SH-SY5Y (cell line): ENCODE data around the gene LIMK1.

ENCODE experiments used
- GATA2 ChIP-seq: IDR thresholded peaks from 2 replicates; pipeline ENCODE4 v1.6.1; 2011; ENCODE audit warnings: mild to moderate bottlenecking, low read depth, low read length
- GATA3 ChIP-seq: IDR thresholded peaks from 2 replicates; pipeline ENCODE4 v1.6.1; 2011; ENCODE audit warnings: low read depth, mild to moderate bottlenecking, low read length, moderate library complexity

Gene LIMK1

DNA sequence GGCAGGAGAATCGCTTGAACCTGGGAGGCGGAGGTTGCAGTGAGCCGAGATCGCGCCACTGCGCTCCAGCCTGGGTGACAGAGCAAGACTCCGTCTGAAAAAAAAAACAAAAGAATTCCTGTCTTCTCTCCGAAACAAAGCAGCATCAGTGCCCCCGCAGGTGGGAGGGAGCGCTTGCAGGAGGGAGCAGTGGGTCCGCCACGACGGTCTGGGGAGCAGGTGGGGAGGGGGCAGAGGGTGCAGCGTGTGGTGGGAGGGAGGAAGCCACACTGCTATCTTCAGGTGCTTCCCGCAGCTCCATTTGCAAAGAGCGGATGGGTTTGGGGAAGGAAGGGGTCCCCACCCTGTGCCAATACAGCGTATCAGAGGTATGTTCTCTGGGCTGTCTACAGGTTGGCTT lies 31.7 kb downstream of the LIMK1 start:
- no peak for TF ChIP-seq GATA2
- TF ChIP-seq GATA3 = no peak

DNA sequence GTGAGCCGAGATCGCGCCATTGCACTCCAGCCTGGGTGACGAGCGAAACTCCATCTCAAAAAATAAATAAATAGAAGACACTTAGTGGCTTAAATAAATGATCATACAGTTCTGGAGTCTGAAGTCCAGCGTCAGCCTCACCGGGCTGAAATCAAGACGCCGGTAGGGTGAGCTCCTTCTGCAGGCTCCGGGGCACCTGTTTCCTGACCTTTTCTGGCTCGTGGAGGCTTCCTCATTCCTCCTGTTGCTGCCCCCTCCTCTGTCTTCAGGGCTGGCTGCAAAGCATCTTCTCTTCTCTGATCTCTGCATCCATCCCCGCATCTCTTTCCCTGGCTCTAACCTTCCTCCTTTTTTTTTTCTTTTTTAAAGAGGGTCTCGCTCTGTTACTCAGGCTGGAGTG lies 32.8 kb downstream of the LIMK1 start:
- TF ChIP-seq GATA2 = no peak
- no peak for TF ChIP-seq GATA3

GRCh38 chr7:74119831-74120230 lies 36.2 kb downstream of the LIMK1 start:
- TF ChIP-seq GATA3 (no peak), GATA2 (no peak)

DNA sequence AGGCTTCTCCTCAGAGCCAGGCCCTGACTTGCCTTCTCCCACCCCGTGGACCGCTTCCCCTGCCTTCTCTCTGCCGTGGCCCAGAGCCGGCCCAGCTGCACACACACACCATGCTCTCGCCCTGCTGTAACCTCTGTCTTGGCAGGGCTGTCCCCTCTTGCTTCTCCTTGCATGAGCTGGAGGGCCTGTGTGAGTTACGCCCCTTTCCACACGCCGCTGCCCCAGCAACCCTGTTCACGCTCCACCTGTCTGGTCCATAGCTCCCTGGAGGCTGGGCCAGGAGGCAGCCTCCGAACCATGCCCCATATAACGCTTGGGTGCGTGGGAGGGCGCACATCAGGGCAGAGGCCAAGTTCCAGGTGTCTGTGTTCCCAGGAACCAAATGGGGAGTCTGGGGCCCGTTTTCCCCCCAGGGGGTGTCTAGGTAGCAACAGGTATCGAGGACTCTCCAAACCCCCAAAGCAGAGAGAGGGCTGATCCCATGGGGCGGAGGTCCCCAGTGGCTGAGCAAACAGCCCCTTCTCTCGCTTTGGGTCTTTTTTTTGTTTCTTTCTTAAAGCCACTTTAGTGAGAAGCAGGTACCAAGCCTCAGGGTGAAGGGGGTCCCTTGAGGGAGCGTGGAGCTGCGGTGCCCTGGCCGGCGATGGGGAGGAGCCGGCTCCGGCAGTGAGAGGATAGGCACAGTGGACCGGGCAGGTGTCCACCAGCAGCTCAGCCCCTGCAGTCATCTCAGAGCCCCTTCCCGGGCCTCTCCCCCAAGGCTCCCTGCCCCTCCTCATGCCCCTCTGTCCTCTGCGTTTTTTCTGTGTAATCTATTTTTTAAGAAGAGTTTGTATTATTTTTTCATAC lies 38.0 kb downstream of the LIMK1 start:
- TF ChIP-seq GATA2 = no peak
- no peak for TF ChIP-seq GATA3

DNA sequence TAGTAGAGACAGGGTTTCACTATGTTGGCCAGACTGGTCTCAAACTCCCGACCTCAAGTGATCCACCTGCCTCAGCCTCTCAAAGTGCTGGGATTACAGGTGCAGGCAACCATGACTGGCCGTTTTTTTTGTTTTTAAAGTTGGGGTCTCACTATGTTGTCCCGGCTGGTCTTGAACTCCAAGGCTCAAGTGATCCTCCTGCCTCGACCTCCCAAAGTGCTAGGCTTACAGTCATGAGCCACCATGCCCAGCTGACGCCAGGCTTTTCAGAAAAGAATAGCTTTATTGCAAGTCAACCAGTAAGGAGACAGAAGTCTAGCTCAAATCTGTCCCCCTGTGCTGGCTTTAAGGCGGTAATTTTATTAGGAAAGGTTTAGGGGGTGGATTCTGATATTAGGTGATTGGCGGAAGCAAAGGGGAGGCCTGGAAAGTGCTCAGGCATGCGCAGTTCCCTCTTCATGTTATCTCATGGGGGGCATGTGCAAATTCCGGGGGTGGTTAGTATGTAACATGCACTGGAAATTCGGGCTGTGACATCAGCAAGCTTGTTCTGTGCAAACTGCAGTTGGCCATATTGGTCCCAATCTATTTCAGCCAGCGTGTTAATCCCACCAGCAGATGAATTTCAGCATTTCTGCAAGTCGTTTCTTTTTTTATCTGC lies 42.7 kb downstream of the LIMK1 start:
- no peak for TF ChIP-seq GATA2
- TF ChIP-seq GATA3 = no peak

GRCh38 chr7:74129887-74130286 lies 46.3 kb downstream of the LIMK1 start:
- no peak for TF ChIP-seq GATA2
- no peak for TF ChIP-seq GATA3

DNA sequence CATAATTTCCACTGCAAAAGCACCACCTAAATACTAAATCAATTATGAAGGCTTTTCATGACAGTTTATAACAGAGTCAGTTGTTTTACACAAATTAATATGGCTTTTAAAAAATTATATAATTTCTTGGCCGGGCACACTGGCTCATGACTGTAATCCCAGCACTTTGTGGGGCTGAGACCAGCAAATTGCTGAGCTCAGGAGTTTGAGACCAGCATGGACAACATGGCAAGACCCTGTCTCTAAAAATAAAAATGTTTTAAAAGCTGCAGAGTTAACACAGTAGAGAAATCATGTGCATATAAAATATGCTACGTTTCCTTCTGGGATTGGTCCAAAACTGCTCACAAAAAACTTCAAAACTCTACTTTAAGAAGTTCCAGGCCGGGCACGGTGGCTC lies 46.9 kb downstream of the LIMK1 start:
- TF ChIP-seq GATA2 = no peak
- no peak for TF ChIP-seq GATA3

- TF ChIP-seq GATA3 (no peak), GATA2 (no peak)
These were observed 50.6 kb downstream of the LIMK1 start for GRCh38 chr7:74134117-74134620.

GRCh38 chr7:74138334-74138867 lies 54.8 kb downstream of the LIMK1 start:
- TF ChIP-seq GATA3 (no peak), GATA2 (no peak)

DNA sequence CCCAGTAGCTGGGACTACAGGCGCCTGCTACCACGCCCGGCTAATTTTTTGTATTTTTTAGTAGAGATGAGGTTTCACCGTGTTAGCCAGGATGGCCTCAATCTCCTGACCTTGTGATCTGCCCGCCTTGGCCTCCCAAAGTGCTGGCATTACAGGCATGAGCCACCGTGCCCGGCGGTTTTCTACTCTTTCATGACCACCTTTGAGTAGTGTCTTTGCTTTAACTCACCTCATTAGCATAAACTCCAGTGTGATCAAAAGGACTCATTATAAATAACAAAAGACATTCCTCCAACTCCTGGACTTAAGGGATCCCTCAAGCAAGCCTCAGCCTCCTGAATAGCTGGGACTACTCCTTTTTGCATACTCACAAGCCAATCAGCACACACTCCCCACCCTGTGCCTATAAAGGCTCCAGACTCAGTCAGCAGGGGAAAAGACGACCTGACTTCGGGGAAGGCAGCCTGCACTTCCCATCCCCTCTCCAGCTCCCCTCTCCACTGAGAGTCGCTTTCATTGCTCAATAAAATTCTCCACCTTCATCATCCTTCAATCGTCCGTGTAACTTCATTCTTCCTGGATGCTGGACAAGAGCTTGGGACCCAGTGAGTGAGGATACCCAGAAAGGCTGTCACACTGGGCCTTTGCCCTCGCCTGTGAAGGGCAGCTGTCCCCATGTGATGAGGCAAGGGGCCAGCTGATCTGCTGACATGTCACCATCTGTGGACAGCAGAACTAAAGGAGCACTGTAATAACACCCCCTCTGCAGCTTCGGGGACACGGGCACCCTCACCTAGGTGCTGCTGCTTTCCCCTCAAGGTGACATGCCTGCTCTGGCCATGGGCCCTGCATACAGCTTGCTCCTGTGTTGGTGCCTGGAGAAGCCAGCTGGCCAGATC lies 55.6 kb downstream of the LIMK1 start:
- TF ChIP-seq GATA3 = no peak

DNA sequence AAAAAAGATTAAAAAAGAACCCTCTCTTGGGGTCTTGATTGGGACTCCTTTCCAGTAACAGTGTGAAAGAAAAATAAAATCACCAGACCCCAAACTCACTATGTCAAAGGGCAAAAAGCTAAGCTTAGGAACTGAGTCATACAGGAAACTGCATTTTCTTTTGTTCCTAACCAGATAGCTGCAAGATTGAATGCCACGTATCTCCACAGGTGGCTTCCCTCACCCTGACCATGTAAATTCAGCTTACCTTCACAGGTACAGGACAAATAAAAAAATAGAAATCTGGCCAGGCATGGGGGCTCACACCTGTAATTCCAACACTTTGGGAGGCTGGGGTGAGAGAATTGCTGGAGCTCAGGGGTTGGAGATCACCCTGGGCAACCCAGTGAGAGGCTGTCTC lies 58.1 kb downstream of the LIMK1 start:
- TF ChIP-seq GATA3 (no peak), GATA2 (no peak)

- TF ChIP-seq GATA2 (no peak), GATA3 (no peak)
These were observed 59.8 kb downstream of the LIMK1 start for GRCh38 chr7:74143383-74143782.

DNA sequence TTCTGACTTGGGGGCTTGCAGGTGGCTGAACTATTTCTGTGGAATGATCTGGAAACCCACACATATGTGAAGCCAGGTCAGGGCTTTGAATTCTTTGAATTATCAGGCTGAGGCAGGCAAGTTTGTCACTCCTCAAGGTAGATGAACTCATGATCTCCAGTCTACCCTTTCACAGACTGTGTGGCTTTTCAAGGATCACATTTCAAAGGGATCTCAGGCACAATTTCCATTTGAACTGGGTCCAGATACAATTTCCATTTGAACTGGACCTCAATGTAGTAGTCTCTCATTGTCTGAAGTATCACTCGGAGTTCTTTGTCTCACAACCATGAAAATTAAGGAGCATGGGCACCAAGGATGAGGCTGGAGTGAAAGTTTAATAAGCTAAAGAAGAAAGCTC lies 64.9 kb downstream of the LIMK1 start:
- no peak for TF ChIP-seq GATA3
- TF ChIP-seq GATA2 = no peak

- no peak for TF ChIP-seq GATA2
These were observed 65.5 kb downstream of the LIMK1 start for GRCh38 chr7:74149071-74149470.
